NOMO-1 treated with DMSO at 0.1 percent for 48 hours (cell line): ENCODE data around the gene IL17RA.
"Not testable (repeated sequence)": the region's sequence is repeated elsewhere in the genome, so short reads cannot be mapped to it uniquely, and the experiment has no call there.

Source experiments
- DNase-seq: peaks from one replicate; lab custom pipeline; 2025; ENCODE audit not compliant: unreplicated experiment; lab: John Stamatoyannopoulos, UW

Gene IL17RA

GRCh38 chr22:17084554-17085276 is at the start of gene IL17RA:
TSS of gene IL17RA (plus strand) at chr22:17085000. CDS start at chr22:17085092, 92 bp downstream.
- peak; percentile 92 for DNase-seq

- DNase-seq: no peak
These were observed 49.6 kb upstream of the IL17RA start for GRCh38 chr22:17035246-17035645.

- not testable (repeated sequence) for DNase-seq
These were observed 48.6 kb upstream of the IL17RA start for GRCh38 chr22:17035976-17036841.

GRCh38 chr22:17036842-17037711 is 47.7 kb upstream of the IL17RA start:
- DNase-seq: not testable (repeated sequence)

- DNase-seq: peak; percentile 13
These were observed 41.3 kb upstream of the IL17RA start for GRCh38 chr22:17043521-17043920.

- peak; percentile 65 for DNase-seq
These were observed 38.0 kb upstream of the IL17RA start for GRCh38 chr22:17046566-17047348.

GRCh38 chr22:17047656-17048055 is 37.1 kb upstream of the IL17RA start:
- peak; percentile 91 for DNase-seq

- DNase-seq: no peak
These were observed 28.7 kb upstream of the IL17RA start for GRCh38 chr22:17056058-17056457.

- DNase-seq: no peak
These were observed 28.0 kb upstream of the IL17RA start for GRCh38 chr22:17056807-17057206.

- DNase-seq: peak; percentile 16
These were observed 26.6 kb upstream of the IL17RA start for GRCh38 chr22:17057959-17058814.

- DNase-seq: peak; percentile 53
These were observed 24.7 kb upstream of the IL17RA start for GRCh38 chr22:17060126-17060525.

- DNase-seq: no peak
These were observed 21.2 kb upstream of the IL17RA start for GRCh38 chr22:17063411-17064106.

- no peak for DNase-seq
These were observed 20.2 kb upstream of the IL17RA start for GRCh38 chr22:17064498-17065100.

- no peak for DNase-seq
These were observed 19.4 kb upstream of the IL17RA start for GRCh38 chr22:17065433-17065832.

- DNase-seq: no peak
These were observed 11.9 kb upstream of the IL17RA start for GRCh38 chr22:17072877-17073276.

- DNase-seq: no peak
These were observed 10.2 kb upstream of the IL17RA start for GRCh38 chr22:17074648-17075002.

- DNase-seq: no peak
These were observed 7.5 kb upstream of the IL17RA start for GRCh38 chr22:17077255-17077654.

- no peak for DNase-seq
These were observed 5.2 kb upstream of the IL17RA start for GRCh38 chr22:17079572-17079971.

GRCh38 chr22:17083255-17083654 is 1.5 kb upstream of the IL17RA start:
- no peak for DNase-seq
